C1 segment of cervical spinal cord (tissue), 14 donors: ENCODE measurements around the gene SMYD3.
A peak's percentile ranks its signal among the peaks of the same experiment; 100 is the strongest.

ENCODE experiments used
- DNase-seq, 14 donors: peaks; one replicate each; lab custom pipeline; 2025; lab: John Stamatoyannopoulos, UW

SMYD3 gene

GRCh38 chr1:246515390-246516005 lies 8.4 kb upstream of the SMYD3 start:
- no peak for DNase-seq

DNA sequence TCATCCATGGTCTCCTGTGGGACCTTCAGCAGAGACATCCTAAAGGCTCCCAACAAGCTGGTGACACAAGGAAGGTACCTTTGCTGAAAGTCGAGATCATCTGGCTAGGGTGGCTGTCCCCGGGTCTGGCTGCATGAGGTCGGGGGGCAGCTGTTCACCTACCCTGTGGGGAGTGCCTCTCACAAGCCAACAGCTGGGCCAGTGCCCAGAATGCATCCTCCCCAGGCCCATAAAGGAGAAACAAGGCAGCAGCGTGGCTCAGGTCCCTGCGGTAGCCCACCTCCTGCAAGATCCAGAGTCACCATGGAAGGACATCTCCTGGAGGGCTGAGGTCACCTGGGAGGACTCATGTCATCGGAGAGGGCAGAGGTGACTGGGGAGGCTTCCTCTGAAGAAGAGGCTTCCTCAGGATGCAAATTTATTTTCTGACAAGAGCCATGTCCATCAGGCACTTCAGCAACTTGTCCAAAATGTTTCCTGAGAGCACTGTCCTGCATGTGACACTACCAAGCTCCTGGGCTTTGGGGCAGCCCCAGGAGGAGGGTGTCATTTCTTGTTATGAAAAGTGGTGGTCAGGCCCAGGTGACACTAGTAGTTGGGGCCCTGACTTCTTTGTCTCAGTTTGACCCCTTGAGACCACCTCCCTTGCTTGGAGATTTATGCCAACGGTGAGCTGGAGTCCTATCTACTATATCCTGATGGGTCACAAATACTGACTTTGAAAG lies 6.7 kb upstream of the SMYD3 start:
- no peak for DNase-seq

DNA sequence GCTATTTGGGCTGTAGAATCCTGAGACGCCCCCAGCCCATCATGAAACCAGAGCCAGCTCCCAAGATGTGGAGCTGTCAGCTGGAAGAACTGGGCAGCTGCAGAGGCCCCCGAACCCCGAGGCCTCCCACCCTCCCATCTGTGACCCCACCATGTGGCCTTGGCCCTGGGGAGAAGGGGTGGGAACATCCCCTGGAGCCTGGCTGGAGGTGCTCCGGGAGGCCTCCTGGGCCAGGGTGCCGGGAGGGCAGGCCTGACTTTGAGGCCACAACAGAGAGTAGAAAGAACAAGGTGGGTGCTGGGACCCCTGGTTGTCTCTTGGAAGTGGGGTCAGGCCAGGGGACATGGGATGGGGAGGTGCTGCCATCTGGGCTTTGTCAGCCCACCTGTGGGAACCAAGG lies 6.0 kb upstream of the SMYD3 start:
- DNase-seq, result no peak

DNA sequence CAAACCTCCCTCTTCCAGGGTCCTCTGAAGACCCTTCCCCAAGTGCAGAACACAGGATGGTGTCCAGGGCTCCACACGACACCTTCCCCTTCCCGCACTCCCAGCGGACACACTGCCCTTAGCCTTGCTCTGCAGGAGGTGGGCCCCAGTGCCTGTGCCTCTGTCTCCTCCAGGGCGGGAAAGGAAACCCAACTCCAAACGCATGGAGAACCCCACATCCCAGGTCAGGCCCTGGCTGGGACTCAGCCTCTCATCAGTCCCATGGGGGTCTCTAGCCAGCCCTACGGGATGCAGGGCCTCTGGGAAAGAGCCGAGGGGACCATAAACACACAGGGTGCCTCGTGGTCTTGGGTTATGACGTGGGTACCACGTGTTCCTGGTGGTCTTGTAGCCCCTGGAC lies 5.6 kb upstream of the SMYD3 start:
- no peak for DNase-seq

DNA sequence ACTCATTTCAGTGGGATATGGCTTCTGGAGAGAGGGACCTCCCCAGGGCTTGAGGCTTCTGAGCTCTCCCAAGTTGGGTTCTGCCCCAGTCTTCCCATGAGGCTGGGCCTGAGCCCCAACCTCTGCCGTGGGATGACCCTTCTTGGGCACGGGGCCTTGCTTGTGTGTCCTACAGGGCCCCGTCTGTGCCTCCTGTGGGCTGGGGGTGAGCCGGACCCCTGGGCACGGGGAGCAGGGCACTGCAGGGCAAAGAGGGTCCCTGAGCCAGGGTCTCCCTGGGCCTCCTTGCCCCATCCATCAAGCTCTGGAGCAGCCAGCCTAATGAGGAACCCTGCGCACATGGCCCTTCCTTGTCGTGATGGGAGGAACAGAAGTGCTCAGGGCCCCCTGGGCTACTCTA lies 5.2 kb upstream of the SMYD3 start:
- no peak for DNase-seq

GRCh38 chr1:246511203-246511602 lies 4.1 kb upstream of the SMYD3 start:
- DNase-seq, result no peak

GRCh38 chr1:246510147-246511030 lies 3.3 kb upstream of the SMYD3 start:
- no peak for DNase-seq

- no peak for DNase-seq
Measured at GRCh38 chr1:246508897-246509688, 2.0 kb upstream of the SMYD3 start.

DNA sequence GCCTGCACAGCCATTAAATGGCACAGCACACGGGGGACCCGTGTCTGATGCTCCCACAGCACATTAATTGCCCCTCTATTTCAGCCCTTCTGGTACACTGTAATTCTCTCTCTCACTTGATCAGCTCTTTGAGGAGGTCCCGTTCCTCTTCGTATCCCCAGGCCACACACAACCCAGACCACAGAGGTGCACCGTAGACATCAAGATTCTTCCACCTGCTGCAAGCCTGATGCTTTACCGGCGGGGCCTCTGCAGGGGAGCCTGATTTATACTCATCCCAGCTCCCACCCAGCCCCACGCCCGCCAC lies 759 bp downstream of the SMYD3 start:
- peak in 3 of 14 donors; percentile 24 to 46 (median 38) for DNase-seq

GRCh38 chr1:246503341-246503740 lies 3.7 kb downstream of the SMYD3 start:
- DNase-seq, result no peak

DNA sequence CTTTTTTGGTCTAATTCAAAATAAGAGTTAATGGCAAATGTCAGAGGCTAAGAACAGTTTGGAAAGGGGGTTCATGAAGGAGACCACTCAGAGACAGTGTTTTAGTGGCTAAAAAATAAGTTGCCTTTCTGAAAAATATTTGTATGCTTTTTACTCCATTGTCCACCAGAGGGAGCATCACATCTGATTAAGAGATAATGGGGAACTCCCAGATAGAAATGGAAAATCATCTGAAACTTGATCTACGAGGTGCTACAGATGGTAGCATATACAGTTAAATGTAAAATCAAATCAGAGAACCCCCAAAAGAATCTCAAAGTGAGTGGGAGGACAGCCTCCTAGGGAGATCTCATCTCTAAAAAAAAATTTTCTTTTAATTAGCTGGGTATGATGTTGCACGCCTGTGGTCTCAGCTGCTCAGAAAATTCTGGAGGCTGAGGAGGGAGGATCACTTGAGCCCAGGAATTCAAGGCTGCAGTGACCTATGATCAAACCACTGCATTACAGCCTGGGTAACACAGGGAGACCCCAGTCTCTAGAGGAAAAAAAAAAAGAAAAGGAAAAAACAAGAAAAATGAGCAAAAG lies 9.7 kb downstream of the SMYD3 start:
- DNase-seq, result peak in 2 of 14 donors; percentile 12 to 29

DNA sequence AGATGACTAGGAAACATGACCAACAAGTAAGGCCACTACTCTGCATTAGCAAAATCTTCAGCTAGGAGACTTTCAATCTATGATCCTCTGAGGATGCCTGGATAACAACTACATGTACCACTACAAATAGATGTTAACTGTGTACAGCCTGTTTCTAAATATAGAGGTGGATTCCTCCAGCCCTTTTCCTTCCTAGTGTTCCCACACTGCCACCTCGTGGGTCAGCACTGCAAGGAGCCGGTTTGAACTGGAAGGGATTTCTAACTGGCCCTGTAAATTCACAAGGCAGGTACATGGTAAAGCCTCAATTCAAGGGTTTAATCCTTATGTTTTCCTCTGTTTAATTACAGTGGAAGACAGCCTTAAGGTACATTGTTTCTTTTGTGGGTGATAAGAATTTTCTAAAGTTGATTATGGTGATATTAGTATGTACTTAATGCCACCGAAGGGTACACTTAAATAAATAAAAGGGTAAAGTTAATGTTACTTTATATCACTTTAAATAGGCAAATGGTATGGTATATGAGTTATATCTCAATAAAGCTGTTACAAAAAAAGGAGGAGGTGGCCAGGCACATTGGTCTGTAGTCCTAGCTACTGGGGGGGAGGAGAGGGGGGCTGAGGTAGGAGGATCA lies 14.4 kb downstream of the SMYD3 start:
- peak in 10 of 14 donors; percentile 3 to 87 (median 15) for DNase-seq

GRCh38 chr1:246491551-246492053 lies 15.5 kb downstream of the SMYD3 start:
- DNase-seq, result peak in 1 of 14 donors; percentile 49

GRCh38 chr1:246488674-246489073 lies 18.4 kb downstream of the SMYD3 start:
- DNase-seq, result no peak

GRCh38 chr1:246483569-246483933 lies 23.5 kb downstream of the SMYD3 start:
- no peak for DNase-seq

DNA sequence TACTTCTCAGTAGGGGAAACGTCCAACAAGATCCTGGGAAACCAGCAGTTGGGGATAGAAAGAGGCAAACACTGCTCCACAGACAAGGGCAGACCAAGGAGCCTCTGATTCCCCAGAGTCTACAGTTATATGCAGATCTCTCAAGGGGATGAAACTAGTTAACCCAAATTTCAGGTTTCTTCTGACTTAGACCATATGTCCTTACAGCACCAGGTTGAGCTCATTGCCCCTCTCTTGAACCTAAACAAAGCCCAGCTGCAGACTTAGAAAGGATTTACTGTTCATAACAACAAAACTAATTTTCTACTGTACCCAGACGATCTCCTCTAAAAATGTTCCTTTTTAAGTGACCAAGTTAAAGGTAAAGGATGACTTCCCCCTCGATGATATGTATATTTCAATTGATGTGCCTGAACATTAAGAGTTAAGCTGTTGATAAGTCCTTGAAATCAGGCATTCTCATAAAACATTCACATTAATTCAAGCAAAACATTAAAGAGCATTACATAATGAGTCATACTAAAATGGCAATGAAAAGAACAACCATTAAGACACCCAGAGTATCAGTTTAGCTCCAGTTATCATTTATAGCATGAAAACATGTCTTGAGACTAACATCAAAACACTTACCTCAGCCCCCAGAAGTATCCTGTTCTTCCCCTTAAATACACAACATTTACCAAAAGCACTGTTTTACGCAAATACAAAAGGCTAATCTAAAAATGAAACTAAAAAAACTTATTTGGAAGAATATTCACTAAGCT lies 24.1 kb downstream of the SMYD3 start:
- no peak for DNase-seq

GRCh38 chr1:246479061-246479460 lies 28.0 kb downstream of the SMYD3 start:
- no peak for DNase-seq

GRCh38 chr1:246477634-246478033 lies 29.4 kb downstream of the SMYD3 start:
- DNase-seq, result no peak

DNA sequence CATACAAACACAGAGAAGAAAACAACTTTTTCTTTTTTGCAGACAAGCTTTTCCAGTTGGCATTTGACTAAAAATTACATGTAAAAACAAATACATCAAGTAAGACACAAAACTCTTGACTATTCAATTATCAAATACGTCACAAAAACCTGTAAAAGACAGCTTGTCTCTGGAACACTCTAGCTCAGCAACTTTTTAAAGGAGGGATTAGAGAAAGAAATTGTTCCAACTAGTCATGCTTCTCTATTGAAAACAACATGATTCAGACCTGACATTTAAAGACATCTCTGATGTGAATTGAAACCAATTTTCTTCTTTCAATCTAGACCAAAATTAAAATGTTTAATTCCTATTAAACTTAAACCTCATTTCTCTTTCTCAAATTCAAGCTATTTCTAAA lies 30.3 kb downstream of the SMYD3 start:
- DNase-seq, result no peak

GRCh38 chr1:246471688-246472087 lies 35.4 kb downstream of the SMYD3 start:
- DNase-seq, result no peak
